NCI-H2107 treated with DMSO at 0.1 percent for 48 hours (cell line): ENCODE measurements around the gene STAM.
"Not testable (repeated sequence)": the region's sequence is repeated elsewhere in the genome, so short reads cannot be mapped to it uniquely, and the experiment has no call there.

Experiments used
- DNase-seq: peaks from one replicate; lab custom pipeline; 2025; ENCODE audit not compliant: unreplicated experiment; lab: John Stamatoyannopoulos, UW

The STAM gene

DNA sequence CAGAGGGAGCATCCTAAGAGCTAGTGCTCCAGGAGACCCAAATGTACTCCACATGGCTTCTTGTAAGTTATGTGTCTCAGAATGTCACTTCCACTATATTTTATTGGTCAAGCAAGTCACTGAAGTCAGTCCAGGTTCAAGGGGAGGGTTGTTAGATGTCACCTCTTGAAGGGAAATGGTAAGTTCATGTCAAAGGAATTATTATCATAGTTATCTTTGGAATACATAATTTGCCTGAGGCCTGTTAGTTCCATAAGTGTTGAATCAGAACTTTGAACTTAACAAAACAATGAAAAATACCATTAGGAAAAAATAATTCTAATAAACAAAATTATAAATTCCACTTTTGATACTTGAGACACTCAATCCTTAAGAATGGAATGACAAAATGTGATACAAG, 30.6 kb downstream of the STAM start:
- no peak for DNase-seq

GRCh38 chr10:17675638-17676037, 31.7 kb downstream of the STAM start:
- no peak for DNase-seq

DNA sequence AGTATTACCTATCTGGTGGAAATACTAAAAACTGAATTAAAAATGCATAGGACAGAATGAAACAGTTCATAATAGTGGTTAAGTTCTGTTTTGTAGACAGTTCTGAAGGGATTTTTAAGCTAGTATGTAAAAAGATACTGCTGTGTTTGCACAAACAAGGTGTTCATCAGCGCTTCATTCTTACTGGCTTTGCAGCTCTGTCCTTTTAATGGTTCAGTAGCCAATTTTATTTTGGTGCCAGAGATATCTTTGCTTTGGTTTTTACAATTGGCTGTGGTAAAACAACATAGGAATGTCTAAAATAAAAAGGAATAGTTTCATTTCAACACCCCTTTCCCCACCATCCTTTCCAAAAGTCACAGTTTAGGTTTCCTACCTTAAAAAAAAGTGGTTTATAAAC, 33.0 kb downstream of the STAM start:
- DNase-seq: no peak

DNA sequence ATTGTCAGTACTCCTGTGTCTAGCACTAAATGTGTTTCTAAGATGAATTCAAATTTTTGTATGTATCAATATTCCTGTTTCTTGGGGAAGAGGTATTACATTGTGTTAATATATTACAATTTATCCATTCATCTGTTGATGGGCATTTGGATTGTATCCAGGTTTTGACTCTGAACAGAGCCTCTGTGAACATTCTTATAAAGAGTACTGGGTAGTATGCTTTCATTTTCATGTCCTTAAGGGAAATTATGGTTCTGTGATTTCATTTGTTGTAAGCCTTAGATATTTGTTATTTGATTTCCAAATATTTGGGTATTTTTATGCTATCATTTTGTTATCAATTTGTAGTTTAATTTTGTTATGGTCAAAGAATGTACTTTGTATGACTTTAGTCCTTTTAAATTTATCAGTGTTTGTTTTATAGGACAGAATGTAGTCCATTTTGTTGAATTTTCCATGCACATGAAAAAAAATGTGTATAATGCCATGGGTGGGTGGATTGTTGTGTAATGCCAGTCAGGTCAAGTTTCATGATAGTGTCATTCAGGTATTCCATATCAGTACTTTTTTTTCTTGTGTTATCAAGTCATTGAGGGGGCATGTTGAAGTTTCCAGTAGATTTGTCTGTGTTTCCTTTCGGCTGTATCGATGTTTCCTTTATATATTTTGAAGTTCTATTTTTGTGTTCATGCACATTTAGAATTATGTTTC, 38.4 kb downstream of the STAM start:
- DNase-seq: no peak

DNA sequence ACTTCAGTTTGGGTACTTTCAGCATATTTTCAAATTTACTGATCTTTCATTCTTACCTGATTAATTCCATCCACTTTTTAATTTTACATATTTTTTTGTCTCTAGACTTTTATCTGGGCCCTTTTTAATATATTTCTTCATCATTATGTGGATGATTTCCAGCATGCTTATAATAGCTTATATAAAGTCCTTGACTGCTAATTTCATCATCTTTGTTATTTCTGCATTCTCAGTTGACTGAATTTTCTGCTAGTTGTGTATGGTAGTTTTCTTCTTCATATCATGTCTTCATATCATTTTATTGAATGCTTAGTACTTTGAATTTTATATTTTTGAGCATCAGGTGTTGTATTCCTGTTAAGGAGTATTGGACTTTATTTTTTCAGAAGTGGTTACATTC, 39.6 kb downstream of the STAM start:
- no peak for DNase-seq

DNA sequence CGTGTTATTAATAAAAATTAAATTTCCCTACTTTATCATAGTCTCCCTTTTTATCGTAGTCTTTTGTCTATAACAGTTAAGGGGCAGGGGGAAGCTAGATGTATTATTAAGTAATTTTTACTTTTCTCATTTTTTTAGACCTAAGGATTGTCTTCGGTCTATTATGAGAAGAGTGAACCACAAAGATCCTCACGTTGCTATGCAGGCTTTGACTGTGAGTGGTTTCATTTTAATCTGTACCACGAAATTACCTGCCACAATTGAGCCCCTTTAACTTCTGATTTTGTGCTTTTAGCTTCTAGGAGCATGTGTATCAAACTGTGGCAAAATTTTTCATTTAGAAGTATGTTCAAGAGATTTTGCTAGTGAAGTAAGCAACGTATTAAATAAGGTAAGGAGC, 40.6 kb downstream of the STAM start:
- no peak for DNase-seq

DNA sequence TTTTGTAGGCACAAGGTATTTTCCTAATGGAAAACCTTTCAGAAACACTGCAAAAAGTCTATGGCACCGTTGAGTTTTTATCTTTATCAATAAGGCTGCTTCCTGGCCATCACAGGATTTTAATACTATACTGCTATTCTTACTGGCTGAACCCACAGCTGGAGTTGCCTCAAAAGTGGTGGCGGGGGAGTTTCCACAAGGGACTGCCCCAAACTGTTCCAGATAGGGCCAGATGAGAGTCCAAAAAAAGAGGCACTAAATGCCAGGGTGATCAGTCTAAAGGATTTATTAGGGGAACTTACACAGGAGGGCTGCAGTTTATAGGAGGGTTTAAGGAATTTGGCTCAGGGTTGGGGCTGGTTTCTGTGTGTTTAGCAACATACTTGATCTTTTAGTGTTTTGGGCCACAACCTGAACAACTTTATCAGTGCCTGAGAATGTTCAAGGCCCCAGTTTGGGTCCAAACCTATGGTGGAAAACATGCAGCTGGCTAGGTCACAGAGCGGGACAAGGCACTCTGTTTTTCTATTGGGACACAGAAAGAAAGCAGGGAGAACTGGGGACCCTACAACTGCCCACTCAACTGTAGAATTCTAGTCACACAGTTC, 41.4 kb downstream of the STAM start:
- no peak for DNase-seq

DNA sequence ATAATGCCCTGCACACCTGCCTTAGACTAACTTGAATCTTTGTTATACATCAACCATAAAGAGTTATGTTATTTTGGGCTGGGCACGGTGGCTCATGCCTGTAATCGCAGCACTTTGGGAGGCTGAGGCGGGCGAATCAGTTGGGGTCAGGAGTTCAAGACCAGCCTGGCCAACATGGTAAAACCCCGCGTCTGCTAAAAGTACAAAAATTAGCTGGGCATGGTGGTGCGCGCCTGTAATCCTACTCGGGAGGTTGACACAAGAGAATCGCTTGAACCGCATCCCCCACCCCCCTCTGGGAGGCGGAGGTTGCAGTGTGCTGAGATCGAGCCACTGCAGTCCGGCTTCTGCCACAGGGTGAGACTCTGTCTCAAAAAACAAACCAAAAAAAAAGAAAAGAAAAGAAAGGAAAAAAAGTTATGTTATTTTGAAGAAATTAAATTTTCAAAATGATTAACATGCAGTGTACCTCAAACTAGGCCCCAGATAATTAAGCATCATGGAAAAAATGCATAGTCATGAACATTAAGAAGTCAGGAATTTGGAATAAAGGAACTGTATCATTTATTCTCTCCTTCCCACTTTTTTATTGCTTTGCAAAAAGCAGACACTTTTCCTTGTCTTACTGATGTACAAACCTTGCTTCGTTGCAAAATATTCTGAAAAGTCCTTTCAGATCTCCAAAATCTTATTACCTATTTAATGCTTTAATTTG, 43.3 kb downstream of the STAM start:
- no peak for DNase-seq

- DNase-seq: no peak
These were observed 45.2 kb downstream of the STAM start for GRCh38 chr10:17689137-17689536.

DNA sequence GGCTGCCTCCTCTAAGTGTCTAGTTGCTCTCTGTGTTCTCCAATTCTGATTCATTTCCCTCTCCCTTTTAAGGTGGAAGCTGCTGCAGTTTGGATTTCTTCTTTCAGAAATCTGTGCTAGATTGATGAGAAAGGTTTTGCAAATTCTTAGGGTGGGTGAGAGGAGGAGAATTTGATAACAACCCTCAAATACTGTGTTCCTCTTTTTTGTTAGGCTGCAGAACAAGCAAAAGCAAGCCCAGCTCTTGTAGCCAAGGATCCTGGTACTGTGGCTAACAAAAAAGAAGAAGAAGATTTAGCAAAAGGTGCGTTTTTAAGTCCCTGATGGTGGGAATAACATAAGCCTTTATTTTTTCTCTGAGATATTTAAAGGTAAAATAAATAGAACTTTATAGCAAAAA, 49.1 kb downstream of the STAM start:
- DNase-seq: no peak

DNA sequence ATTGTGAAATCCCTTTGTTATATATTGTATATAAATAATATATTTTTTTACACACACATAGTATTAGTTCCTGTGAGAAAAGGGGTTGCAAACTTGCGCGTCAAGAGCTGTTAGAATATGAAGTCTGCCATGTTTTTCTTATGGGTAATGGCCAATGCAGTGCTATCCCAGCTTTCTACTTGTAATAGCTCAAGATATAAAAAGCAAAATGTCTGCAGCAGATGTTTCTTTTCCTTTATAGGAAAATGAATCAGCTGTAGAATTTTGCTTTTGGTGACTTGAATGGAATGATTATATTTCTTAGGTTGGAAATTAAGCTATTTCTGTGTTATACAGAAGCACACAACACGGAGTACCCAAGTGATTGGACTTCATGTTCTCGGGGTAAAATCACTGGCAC, 54.7 kb downstream of the STAM start:
- DNase-seq: no peak

DNA sequence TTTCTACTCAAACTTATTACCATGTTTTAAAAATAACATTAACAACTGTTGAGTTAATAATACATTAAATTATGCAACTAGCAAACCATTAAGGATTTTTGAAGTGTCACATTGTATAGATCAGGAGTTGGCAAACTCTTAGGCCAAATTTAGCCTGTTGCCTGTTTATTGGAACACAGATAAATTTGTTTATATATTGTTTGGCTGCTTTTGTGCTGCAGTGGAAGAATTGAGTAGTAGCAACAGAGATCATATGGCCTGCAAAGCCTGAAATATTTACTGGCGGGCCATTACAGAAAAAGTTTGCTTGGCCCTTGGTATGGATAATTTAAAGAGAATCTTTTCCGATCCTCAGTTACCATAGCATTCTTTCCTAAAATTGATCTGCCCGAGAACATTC, 57.4 kb downstream of the STAM start:
- no peak for DNase-seq

- no peak for DNase-seq
These were observed 59.8 kb downstream of the STAM start for GRCh38 chr10:17703706-17704105.

DNA sequence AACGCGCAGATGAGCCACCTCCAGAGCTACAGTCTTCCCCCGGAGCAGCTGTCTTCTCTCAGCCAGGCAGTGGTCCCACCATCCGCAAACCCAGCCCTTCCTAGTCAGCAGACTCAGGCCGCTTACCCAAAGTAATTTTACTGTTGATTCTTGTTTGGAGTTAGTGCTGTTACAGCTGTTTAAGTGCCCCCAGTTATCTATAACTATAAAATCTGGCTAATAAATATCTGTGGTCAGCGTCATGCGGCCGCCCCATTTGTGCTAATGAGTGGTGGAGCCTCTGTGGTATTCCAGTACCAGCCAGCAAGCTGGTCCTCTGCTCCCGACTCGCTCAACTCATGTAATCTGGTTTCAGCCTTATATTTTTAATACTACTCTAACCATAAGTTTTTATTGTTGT, 64.9 kb downstream of the STAM start:
- no peak for DNase-seq

- no peak for DNase-seq
These were observed 65.5 kb downstream of the STAM start for GRCh38 chr10:17709492-17709891.

DNA sequence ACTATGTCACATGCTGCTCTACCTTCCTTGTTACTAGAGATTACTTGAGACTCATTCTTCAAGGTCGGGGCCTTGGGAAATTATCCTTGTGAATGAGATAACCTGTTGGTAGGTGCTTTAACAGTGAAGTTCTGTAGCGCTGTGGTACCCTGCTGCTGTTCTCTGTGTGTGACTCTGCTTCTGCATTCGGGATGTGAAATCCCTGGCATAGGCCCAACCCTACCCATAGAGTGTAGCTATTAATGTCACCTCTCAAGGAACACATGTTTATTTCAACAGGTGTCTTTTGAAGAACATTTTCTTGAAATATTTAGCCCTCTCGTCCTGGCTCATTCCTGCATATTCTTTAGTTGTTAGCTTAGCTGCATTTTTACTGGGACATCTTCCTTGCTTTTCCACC, 66.2 kb downstream of the STAM start:
- DNase-seq: no peak

GRCh38 chr10:17712053-17712452, 68.1 kb downstream of the STAM start:
- no peak for DNase-seq

DNA sequence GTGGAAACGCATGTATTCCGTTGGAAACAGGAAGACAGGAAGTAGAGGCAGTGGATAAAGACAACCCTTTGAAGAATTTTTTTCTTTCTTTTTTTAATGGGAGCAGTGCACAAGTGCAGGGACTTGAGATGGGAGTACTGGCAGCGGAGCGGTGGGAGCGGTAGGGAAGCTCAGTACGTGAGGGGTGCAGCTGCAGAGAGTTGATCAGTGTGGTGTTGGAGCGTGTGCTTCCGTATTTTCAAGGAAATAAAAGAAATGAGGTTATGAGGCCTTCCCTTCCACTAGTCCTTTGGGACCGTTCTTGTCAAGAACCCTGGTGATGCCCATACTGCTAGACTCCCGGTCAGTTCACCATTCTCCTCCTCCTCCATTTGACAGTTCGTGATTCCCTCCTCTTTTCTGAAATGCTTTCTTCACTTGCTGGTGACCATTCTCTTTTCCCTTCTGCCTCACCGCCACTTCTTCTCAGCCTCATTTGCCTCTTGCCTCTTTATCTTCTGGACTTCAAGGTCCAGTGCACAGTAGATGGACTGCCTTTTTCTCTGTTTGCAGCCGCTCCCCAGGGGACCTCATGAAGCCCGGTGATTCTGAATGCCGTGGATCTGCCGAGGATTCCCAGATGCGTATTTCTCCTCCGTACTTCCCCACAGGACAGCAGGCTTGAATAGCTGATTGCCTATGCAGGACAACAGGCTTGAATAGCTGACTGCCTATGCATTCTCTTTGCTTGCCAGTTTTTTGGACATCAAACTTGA, 68.9 kb downstream of the STAM start:
- DNase-seq: no peak

GRCh38 chr10:17713758-17714157, 69.8 kb downstream of the STAM start:
- no peak for DNase-seq

GRCh38 chr10:17716161-17716560, 72.2 kb downstream of the STAM start:
- no peak for DNase-seq

DNA sequence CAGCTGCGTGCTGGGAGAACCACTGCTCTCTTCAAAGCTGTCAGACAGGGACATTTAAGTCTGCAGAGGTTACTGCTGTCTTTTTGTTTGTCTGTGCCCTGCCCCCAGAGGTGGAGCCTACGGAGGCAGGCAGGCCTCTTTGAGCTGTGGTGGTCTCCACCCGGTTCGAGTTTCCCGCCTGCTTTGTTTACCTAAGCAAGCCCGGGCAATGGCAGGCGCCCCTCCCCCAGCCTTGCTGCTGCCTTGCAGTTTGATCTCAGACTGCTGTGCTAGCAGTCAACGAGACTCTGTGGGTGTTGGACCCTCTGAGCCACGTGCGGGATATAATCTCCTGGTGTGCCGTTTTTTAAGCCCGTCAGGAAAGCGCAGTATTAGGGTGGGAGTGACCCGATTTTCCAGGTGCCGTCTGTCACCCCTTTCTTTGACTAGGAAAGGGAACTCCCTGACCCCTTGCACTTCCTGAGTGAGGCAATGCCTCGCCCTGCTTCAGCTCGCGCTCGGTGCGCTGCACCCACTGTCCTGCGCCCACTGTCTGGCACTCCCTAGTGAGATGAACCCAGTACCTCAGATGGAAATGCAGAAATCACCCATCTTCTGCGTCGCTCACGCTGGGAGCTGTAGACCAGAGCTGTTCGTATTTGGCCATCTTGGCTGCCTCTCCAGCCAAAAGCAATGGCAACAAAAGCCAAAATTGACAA, 78.5 kb downstream of the STAM start:
- DNase-seq: not testable (repeated sequence)
